Hepatocyte (in vitro differentiated cells): Measurements from ENCODE around the gene FOSL1. TPM values are rescaled to one million over a fixed set of nuclear protein-coding genes. Genes with fewer than 3 reads are reported as not detected.

ENCODE experiments used
- DNase-seq: peaks from one replicate; pipeline ENCODE4 v3.0.0-alpha.2; 2016; ENCODE audit warnings: low spot score
- H2AFZ ChIP-seq: fragments of 200-600 bp; sonication (generic); 2 replicates; pipeline ENCODE4 v1.6.0; 2016; ENCODE audit warnings: antibody characterized with exemption, mild to moderate bottlenecking
- H3K27ac ChIP-seq: fragments of 200-600 bp; sonication (generic); 2 replicates; pipeline ENCODE4 v1.5.1; 2016; ENCODE audit warnings: mild to moderate bottlenecking
- H3K27me3 ChIP-seq: fragments of 200-600 bp; sonication (generic); 2 replicates; pipeline ENCODE4 v1.6.1; 2016
- H3K36me3 ChIP-seq: fragments of 200-600 bp; sonication (generic); replicated peaks from 2 replicates; pipeline ENCODE4 v1.5.1; 2016; ENCODE audit warnings: low read depth; ENCODE audit not compliant: insufficient read depth
- H3K4me1 ChIP-seq: fragments of 200-600 bp; sonication (generic); 2 replicates; pipeline ENCODE4 v1.5.1; 2016; ENCODE audit warnings: mild to moderate bottlenecking, moderate library complexity; ENCODE audit not compliant: insufficient read depth
- H3K4me2 ChIP-seq: fragments of 200-600 bp; sonication (generic); 2 replicates; pipeline ENCODE4 v1.6.0; 2016
- H3K4me3 ChIP-seq: fragments of 200-600 bp; sonication (generic); 2 replicates; pipeline ENCODE4 v1.5.1; 2016; ENCODE audit warnings: mild to moderate bottlenecking
- H3K79me2 ChIP-seq: fragments of 200-600 bp; sonication (generic); 2 replicates; pipeline ENCODE4 v1.6.0; 2017; ENCODE audit warnings: mild to moderate bottlenecking
- H3K9me2 ChIP-seq: fragments of 200-600 bp; sonication (generic); replicated peaks from 2 replicates; pipeline ENCODE4 v1.6.0; 2017; ENCODE audit warnings: mild to moderate bottlenecking; ENCODE audit not compliant: insufficient read depth
- H3K9me3 ChIP-seq: fragments of 200-600 bp; sonication (generic); 2 replicates; pipeline ENCODE4 v1.5.1; 2016; ENCODE audit warnings: low read depth, mild to moderate bottlenecking
- H4K20me1 ChIP-seq: fragments of 200-600 bp; sonication (generic); 2 replicates; pipeline ENCODE4 v1.6.0; 2016; ENCODE audit warnings: mild to moderate bottlenecking; ENCODE audit not compliant: insufficient read depth, poor library complexity, severe bottlenecking
- EZH2 ChIP-seq: fragments of 200-600 bp; sonication (generic); IDR thresholded peaks from 2 replicates; pipeline ENCODE4 v1.6.1; 2016; ENCODE audit warnings: antibody characterized with exemption, mild to moderate bottlenecking, borderline replicate concordance
- EZH2phosphoT487 ChIP-seq: fragments of 200-600 bp; sonication (generic); IDR thresholded peaks from one replicate; pipeline ENCODE4 v1.6.1; 2018; ENCODE audit warnings: antibody characterized with exemption, mild to moderate bottlenecking, low read depth, moderate library complexity; ENCODE audit not compliant: unreplicated experiment, severe bottlenecking
- whole genome bisulfite sequencing: methylation state at CpG from one replicate; pipeline ENCODE4 v1.1.6; 2016; ENCODE audit warnings: low lambda C conversion rate; ENCODE audit errors: missing lambda C conversion rate; 5-methylcytosine and 5-hydroxymethylcytosine counted together
- polyA plus RNA-seq: library from polyadenylated mRNA; unstranded; fragments of >200 nt; fragmentation: Nextera tagmentation; extraction: Ambion mirVana; gene quantifications from 2 replicates; pipeline ENCODE4 v1.2.1, GENCODE V29; 2016
- total RNA-seq: library from RNA; depleted of rRNA; stranded (reverse); fragments of >200 nt; gene quantifications from 2 replicates; pipeline ENCODE4 v1.2.3, GENCODE V29; 2014
- TF ChIP-seq, protein P1 (sequence below): fragments of 200-600 bp; sonication (generic); IDR thresholded peaks from 2 replicates; pipeline ENCODE4 v1.5.1; 2016; ENCODE audit warnings: antibody characterized with exemption, mild to moderate bottlenecking; ENCODE audit not compliant: poor library complexity

FOSL1 gene
- total and polyA plus RNA-seq, 2 experiments from 2014 or later = 4.5 to 16.5 TPM

DNA sequence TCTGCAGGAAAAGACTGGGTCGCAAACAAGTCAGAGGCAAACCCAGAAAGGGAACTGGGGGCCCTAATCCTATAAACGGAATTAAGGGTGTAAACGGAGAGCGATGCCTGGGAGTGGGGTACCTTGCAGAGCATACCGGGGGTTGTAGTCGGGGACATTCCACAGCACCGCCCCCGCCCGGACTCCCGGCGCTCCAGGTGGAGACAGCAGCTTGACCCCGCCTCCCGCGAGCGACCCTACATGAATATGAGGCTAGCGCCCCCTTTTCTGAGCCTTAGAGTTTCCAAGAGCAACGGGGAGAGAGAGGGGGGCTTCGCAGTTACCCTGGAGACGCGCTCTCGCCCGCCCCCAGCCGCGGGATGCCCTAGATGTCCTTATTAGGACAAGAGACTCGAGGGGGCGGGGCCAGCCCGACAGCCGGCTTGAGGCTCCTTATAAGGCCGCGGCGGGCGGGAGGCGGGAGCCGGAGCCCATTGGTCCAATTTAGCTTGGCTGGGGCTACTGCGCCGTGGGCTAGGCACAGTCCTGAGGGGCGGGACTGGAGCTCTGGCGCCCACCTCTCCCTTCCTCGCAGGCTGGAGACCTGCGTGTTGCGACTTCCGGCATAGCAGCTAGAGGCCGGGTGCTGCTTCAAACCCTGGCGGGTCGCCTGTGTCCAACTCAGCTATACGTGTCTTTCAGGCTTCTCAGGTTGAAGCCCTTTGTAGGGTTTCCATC lies 40.9 kb downstream of the FOSL1 start:
- Histone ChIP-seq H3K27ac (peak overlapping the region; percentile 97), H3K36me3 (no peaks in the 10 kb centered on the region), H3K9me2 (no peaks in the 10 kb centered on the region), H3K79me2 (peaks cover 54% of the 10 kb centered on the region), H4K20me1 (peaks cover 31% of the 10 kb centered on the region), H3K4me3 (peak overlapping the region; percentile 41), H3K27me3 (no peaks in the 10 kb centered on the region), H3K9me3 (no peaks in the 10 kb centered on the region), H3K4me1 (peaks cover 25% of the 10 kb centered on the region), H2AFZ (peak overlapping the region; percentile 34), H3K4me2 (peak overlapping the region; percentile 90)
- DNase-seq = peak; percentile 100
- TF ChIP-seq EZH2 (no peak), EZH2phosphoT487 (no peak)
- TF ChIP-seq, protein P1, sequence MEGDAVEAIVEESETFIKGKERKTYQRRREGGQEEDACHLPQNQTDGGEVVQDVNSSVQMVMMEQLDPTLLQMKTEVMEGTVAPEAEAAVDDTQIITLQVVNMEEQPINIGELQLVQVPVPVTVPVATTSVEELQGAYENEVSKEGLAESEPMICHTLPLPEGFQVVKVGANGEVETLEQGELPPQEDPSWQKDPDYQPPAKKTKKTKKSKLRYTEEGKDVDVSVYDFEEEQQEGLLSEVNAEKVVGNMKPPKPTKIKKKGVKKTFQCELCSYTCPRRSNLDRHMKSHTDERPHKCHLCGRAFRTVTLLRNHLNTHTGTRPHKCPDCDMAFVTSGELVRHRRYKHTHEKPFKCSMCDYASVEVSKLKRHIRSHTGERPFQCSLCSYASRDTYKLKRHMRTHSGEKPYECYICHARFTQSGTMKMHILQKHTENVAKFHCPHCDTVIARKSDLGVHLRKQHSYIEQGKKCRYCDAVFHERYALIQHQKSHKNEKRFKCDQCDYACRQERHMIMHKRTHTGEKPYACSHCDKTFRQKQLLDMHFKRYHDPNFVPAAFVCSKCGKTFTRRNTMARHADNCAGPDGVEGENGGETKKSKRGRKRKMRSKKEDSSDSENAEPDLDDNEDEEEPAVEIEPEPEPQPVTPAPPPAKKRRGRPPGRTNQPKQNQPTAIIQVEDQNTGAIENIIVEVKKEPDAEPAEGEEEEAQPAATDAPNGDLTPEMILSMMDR = peak; percentile 16
- 2% methylated on average over 44 of the region's 46 CpGs for WGBS

DNA sequence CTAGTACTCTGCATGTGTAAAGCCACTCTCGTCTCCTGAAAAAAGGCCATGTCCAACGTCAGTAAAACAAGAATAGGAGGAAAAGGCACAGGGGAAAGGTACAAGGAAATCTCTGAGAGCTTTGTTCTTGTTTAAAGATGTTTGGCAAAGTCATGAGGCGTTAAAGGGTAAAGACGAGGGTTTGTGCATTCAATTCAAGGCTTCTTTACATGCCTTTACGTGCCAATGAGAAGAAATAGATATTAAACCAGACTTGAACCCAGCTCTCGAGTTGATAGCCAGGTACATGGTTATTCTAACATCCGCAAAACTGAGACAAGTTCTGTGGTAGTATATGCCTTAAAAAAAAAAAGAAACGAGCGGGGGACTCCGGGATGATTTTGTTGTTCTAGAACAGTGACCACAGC lies 41.5 kb downstream of the FOSL1 start:
- H3K9me3 ChIP-seq = no peaks in the 10 kb centered on the region
- peak overlapping the region; percentile 97 for H3K27ac ChIP-seq
- H2AFZ ChIP-seq = peak overlapping the region; percentile 22
- H4K20me1 ChIP-seq = peaks cover 31% of the 10 kb centered on the region
- H3K4me2 ChIP-seq = peak overlapping the region; percentile 90
- 2% methylated on average over 10 of the region's 10 CpGs for WGBS
- H3K4me3 ChIP-seq = peak overlapping the region; percentile 41
- TF ChIP-seq, protein P1 = no peak
- TF ChIP-seq EZH2phosphoT487 = no peak
- TF ChIP-seq EZH2 = no peak
- no peaks in the 10 kb centered on the region for H3K9me2 ChIP-seq
- peaks cover 54% of the 10 kb centered on the region for H3K79me2 ChIP-seq
- no peaks in the 10 kb centered on the region for H3K36me3 ChIP-seq
- H3K4me1 ChIP-seq = peaks cover 28% of the 10 kb centered on the region
- H3K27me3 ChIP-seq = no peaks in the 10 kb centered on the region
- DNase-seq = no peak

DNA sequence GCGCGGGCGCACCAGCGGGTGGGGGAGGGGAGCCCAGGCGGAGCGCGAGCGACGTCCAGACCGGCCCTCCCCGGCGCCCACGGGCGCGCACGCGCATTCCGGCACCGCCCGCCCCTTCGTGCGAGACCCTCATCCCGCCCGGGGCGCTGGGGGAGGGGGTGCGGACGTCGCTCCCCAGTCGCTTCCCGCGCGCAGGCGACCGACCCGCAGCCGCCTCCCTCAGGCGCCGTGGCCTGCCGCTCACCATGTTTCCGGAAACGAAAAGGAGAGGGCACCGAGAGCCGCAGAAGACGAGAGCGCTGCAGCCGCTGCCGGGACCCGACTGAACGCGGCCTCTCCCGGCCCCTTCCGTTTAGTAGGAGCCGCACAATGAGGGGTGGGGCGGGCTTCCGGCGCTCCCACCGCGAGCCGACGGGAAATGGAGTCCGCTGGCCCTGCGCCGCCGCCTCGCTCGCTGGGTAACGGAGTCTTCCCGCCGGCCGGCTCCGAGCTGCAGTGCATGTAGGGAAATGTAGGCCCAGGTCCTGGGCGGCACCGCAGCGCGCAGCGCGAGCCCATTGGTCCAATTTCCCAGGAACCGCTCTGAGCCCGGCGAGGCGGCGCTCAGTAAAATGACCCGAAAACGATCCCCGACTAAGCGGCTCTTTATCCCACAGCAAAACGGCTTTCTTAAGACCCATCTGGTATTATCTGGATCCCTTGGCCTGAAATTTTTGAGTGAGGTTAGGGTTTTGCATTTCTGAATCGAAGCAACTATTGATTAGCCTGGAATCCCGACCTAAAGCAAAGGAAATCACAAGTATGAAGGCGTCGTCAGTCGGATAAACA lies 42.1 kb downstream of the FOSL1 start, which contains the start of gene CFL1:
TSS of gene CFL1 (minus strand) at position 328 of the 828 bp plus-strand sequence. CDS start at position 247, 81 bp downstream.
- H3K27me3 ChIP-seq = no peaks in the 10 kb centered on the region
- H3K36me3 ChIP-seq = no peaks in the 10 kb centered on the region
- peaks cover 59% of the 10 kb centered on the region for H3K79me2 ChIP-seq
- peak within 1 kb of the TSS; percentile 95 for H3K4me3 ChIP-seq
- H2AFZ ChIP-seq = peak within 1 kb of the TSS; percentile 26
- H3K9me3 ChIP-seq = no peaks in the 10 kb centered on the region
- TF ChIP-seq EZH2phosphoT487 (no peak), EZH2 (no peak)
- TF ChIP-seq, protein P1 = no peak
- no peaks in the 10 kb centered on the region for H3K9me2 ChIP-seq
- H3K4me2 ChIP-seq = peak within 1 kb of the TSS; percentile 92
- 1% methylated on average over 70 of the region's 92 CpGs for WGBS
- H3K27ac ChIP-seq = peak within 1 kb of the TSS; percentile 99
- H4K20me1 ChIP-seq = peaks cover 35% of the 10 kb centered on the region
- peaks cover 34% of the 10 kb centered on the region for H3K4me1 ChIP-seq
- peak; percentile 99 for DNase-seq
